MV-4-11 (cell line): ENCODE measurements around the gene AK1.
"Not testable (repeated sequence)": the region's sequence is repeated elsewhere in the genome, so short reads cannot be mapped to it uniquely, and the experiment has no call there.

Experiments used
- DNase-seq: peaks from one replicate; lab custom pipeline; 2025; lab: John Stamatoyannopoulos, UW

Gene AK1

DNA sequence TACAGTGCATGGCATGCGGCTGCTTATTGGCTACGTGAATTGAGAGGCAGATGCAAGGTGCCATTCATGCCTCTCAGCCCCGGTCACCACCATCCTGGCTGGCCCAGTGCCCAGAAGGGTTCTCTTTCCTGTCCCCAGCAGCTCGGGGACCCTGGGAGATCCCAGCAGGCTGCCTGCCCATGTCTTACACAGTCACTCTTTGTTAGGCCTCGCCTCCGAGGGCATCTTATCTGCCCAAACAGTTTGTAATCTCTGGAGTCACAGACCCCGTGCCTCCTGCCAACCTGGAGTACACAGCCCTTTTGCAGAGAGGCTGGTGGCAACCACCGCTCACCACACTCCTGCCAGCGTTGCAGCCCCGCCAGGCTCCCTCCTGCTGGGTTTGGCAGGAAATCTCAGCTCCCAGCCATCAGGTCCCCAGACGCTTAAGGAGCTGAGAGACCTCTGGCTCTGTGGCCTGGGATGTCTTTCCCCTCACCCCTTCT is 7.0 kb upstream of the AK1 start:
- DNase-seq, result no peak

DNA sequence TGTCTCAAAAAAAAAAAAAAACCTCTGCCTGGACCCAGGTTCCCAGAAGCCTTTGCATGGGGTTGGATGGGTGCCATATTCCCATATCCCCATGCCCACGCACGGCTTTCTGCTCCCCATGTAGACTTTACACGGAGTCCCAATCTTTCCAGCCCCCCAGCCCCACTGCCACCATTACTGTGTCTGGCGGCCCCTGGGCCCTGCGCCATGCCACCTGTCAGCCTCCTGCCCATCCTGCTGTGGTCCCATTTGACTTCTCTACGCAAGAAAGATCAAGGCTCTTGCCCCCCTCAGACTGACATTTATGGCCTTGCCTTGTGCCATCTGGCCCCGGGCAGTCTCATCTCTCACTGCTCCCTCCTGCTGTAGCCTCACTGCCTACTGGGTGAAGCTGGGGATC is 6.5 kb upstream of the AK1 start:
- DNase-seq, result no peak

DNA sequence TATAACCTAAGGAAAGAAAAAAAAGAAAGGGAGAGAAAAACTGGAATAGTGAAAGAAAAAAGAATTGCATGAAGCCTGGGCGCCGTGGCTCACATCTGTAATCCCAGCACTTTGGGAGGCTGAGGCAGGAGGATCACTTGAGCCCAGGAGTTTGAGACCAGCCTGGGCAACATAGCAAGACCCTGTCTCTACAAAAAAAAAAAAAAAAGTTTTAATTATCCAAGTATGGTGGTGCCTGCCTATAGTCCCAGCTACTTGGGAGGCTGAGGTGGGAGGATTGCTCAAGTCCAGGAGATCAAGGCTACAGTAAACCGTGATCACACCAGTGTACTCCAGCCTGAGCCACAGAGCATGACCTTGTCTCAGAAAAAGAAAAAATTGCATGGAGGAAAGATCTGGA is 4.2 kb upstream of the AK1 start:
- DNase-seq, result not testable (repeated sequence)

DNA sequence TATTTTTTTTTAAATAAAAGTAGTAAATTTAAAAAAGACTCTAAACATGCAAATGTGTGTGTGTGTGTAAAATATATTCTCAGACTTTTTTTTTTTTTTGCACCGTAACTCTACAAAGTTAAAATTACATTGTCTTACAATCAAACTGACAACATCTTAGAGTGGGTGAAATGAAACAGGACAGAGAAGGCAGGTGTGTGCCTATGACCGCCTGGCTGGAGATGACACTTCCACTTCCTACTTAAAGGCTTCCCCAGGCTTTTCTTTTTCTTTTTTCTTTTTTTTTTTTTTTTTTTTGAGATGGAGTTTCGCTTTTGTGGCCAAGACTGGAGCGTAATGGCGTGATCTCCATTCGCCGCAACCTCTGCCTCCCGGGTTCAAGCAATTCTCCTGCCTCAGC is 2.7 kb upstream of the AK1 start:
- DNase-seq, result peak; percentile 24

DNA sequence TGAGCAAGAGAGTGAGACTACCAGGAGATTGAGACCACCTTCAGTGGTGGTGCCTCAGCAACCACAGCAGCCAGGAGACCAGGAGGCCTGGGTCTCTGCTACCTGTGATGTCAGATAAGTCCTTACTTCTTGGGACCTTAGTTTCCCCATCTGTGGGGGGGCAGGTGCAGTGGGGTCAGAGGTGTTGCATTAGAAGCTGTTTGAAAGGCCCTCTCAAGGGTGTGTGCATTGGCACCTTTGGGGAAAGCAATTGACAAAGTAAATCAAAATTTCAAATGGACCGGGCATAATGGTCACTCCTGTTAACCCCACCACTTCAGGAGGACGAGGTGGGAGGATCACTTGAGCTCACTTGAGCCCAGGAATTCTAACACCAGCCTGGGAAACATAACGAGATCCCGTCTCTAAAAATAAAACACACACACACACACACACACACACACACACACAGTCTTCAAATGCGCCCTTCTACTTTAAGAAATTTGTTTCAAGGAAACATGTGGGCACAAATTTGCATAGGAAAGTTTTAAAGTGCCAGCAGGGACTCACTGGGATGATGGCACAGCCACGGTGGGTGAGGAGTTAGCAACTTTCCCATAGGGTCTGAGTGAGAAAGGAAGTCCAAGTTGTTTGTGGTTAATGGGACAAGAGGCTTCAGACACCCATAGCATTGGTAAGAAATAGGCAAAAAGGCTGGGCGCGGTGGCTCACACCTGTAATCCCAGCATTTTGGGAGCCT is 1.3 kb upstream of the AK1 start:
- peak; percentile 6 for DNase-seq

DNA sequence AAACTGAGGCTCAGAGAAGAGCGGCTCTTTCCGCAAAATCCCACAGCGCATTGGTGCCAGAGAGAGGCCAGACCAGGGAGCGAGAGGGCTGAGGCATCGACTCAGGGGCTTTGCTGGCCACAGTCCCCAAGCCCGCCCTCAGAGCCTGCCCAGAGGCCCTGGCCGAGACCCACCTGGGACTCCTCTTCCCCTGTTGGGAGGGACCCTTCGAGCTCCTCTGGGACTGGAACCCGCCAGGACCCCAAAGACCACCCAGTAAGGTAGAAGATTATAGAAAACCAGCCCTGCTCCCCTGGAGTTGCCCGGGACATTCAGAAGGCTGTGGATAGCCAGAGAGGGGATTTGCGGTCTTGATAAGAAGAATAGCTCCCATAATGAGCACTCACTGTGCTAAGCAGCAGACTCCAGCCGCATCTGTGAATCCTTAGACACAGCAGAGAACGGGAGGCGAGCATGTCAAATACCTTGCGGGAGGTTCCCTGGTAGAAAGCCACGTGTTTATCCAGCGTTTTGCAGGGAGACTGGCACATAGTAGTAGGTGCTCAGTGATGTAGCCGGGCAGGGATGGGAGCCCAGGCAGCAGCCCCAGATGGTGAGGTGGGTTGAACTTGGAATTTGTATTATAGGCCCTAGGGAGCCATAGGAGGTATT is 651 bp upstream of the AK1 start:
- no peak for DNase-seq

DNA sequence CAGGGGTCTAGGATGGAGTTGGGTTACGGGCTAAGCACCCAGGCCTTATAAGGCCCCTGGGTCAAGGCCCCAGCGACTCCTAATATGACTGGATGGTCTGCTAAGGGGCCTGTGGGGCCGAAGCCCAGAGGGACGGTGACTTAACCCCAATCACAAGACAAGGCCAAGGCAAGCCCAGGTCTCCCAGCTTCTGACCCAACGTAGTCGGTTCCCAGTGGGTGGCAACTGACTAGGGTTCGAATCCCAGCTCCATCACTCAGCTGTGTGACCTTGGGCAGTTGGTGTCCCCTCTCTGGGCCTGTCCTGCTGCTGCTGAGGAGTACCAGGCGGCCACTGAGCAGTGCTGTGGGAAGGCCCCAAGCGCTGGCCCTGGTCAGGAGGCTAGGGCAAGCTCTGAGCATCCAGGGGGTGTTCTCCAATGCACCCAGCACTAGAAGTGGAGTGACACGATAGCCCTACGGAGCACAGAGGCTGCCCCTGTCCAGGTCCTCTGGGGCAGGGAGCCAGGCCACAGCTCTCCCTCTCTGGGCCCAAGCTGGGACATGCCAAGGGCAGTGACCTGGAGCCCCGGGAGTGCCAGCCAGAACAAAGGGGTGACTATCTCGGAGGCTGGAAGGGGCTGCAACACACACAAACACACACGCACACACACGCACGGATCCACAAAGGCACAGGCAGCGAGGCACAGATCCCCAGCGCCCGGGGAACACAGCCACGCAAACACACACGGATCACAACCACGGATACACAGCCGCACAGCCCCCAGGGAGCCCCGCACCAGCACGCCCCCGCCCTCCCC is 512 bp downstream of the AK1 start:
- no peak for DNase-seq

DNA sequence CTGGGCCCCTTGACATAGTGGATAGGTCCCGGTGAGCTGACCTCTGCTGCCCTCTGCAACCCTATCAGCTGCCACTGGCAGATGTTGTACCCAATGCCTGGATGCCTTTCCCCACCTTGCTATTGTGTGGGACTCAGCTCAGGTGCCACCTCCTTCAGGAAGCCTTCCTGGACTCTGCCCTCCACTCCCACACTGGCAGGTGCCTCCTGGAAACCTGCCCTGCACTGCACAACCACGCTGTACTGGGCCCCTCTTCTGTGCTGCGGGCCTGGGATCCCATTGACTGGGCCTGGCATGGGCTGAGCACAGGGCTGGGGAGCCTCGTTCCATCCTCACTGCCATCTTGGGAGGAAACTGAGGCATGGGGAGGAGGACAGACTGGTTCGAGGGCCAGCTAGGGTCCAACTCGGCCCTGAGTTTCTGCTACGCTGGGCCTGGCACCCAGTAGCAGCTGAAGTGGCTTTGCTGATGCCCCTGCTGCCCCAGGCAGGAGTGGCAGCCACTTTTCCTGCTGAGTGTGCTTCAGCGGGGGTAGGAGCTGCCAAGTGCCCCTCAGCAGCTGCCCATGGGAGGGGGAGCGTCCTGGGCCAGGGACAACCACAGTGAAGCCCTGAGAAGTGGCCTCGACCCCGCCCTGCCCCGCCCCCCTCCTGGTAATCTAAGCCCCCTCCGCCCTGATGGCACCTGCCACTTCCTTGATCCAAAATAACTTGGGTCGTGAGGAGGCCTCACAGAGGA is 1.3 kb downstream of the AK1 start:
- no peak for DNase-seq

DNA sequence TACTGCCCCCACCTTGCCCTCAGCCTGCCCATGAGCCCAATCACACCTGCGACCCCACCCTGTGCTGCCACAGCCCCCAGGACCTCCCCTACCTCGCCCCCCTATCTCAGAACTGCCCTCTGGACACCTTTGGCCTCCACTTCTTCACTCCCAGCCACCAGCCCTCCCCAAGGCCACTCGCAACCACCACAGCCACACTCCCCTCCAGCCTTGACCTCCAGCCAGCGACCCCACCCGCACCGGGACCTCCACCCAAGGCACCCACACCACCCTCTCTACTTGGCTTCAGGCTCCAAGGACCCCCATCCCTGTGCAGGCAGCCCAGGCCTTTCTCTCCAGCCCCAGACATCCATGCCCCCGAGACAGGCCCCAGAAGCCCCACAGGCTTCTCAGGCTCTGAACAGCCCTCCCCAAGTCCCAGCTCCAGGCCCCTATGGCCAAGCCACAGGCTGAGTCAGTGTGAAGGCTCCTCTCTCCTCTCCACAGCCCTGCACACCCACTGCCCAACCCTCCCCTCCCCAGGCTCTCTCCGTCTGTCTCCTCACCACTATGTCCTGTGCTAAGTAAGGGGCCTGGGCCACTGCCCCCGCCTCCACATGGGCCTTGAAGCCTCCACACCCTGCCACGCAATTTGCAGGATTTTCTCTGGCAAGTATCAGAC is 2.0 kb downstream of the AK1 start:
- no peak for DNase-seq

DNA sequence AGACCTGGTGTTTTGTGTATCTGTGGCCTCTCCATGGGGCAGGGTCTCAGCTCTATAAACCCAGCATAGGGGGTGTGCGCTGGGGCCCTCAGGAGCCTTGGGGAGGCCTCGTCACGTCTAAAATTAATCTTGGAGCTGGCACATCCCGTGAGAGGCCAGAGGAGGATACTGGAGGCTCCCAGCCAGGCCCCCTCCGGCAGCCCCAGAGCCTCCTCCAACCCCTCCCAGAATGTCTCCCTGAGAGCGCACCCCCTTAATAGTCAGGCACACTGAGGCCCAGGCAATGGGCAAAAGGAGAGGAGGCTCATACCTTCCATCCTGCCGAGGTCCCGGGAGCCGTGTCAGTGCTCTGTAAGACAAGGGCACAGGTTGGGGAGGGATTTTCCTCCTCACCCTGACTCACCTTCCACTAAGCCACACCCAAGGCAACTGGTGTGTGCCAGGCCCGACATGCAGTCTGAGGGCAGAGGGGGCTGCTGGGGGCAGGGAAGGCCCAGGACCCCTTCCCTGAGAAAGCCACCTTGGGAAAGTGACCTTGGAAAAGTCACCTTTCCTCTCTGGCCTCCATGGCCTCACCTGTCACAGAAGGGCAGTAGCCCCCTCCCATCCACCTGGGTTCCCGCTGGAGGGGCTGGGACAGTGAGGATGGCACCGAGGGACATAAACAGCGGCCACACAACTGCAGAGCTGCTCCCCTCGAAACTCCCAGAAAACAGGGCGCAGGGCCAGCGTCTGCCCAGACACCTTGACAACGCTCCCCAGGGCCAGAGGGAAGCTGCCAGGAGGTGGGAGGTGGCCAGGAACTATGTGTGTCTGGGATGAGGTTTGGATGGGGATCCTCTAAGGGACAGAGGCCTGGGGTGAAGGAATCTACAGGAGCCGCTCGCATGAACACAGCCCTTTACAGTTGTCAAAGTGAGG is 2.9 kb downstream of the AK1 start:
- no peak for DNase-seq

DNA sequence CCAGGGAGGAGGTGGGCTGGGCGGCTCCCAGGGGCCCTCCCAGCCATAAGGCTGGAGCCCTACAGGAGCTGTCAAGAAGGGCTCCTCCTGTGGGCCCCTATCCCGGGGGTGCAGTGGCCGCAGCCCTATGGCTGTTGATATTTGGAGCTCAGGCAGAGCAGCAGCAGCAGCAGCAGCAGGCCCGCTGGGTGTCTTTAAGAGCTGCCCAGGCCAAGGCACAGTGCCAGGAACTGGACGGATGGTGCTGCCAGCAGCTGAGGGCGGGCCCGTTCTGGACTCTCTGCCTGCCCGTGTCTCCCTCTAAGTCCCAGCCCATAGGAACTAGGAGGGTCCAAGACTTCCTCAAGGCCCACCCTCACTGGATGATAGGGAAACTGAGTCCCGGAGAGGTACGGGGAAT is 3.6 kb downstream of the AK1 start:
- no peak for DNase-seq

DNA sequence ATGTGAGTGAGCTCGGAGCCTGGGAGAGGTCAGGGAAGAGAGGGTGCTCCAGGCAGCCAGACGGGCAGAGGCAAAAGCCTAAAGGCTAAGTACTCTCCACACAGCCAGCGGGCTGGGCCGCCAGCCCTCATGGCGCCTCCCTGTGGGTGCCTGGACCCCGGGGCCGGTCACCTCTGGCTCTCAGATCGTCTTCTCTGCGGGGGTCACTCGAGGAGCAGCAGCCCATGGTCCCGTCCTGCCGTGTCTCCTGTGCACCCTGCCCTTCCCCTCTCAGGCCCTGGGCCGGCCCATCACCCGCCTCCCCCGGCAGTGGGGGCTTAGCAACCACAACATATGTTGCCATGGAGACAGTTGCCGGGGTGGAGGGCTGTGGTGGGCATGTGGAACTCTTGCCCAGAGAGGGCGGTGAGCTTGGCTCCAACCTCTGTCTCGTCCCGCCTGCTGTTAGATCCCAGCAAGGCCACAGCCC is 4.2 kb downstream of the AK1 start:
- no peak for DNase-seq

DNA sequence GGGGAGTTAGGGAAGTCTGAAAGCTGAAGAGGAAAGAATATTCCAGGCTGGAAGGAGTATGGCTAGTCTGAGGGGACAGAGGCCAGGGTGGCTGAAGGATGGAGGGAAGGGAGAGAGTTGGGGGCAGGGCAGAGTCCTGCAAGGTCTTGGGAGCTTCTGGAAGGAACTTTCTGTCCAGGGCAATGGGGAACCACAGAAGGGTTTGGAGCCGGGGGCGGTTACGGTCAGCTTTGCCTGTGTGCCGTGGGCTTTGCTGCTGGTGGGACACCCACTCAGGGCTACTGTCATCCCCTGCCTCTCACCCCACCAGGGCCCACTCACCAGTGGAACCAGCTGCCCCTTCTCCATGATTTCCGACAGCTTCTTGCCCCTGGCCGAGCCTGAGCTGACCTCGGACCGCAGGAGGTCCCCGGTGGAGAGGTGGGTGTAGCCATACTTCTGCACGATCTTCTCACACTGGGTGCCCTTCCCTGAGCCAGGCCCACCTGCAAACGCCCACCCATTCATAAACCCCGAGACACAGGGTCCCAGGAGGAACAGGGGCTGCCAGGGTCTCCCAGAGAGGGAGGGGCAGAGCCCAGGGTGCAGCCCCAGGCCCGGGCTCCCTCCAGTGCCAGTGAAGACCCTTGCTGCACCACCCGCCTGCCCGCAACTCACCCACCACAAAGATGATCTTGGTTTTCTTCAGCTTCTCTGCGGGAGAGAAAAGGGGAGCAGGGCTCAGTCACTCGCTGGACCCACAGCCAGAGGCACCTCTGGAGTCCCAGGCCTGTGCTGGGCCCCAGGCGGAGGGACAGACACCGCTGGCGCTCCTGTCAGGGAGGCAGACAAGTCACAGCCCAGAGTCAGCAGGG is 4.9 kb downstream of the AK1 start:
- no peak for DNase-seq

DNA sequence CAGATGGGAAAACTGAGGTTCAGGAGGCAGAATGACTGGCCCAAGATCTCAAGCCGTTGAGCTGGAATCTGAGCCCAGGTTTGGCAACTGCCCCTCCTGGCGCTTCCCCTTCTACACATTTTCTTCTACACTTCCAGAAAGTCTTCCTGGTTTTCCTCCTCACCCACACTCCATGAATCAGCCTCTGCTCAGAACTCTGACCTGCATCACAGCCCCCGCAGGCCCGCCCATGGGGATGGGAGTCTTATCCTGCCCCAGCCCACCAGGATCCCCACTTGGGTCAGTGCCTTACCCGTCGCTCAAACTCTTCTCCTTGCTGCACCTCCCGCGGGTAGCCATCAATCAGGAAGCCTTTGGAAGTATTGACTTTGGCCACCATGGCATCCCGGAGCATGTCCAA is 5.9 kb downstream of the AK1 start:
- no peak for DNase-seq

DNA sequence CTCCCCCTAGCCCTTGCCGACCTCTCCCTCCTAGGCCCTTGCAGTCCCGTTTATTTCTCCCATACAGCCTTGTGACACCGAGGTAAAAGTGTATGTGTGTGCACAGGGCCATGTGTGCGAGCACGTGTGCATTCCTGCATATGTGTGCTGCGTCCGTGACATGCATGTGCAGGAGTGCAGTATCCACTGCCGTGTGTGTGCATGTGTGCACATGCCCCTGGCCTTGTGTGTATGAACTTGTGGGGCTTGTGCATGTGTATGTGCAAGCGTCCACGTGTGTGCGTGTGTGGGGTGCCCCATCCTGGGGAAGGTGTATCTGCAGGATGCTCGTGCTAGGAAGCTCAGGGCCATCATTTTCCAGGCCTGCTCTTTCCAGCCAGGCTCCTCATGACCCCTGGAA is 6.6 kb downstream of the AK1 start:
- DNase-seq, result no peak

DNA sequence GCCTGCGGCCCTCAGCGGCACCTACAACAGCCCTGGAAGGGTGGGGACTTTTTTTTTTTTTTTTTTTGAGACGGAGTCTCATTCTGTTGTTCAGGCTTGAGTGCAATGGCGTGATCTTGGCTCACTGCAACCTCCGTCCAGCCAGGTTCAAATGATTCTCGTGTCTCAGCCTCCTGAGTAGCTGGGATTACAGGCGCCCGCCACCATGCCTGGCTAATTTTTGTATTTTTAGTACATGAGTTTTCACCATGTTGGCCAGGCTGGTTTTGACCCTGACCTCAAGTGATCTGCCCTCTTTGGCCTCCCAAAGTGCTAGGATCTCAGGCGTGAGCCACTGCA is 7.4 kb downstream of the AK1 start:
- DNase-seq, result not testable (repeated sequence)

DNA sequence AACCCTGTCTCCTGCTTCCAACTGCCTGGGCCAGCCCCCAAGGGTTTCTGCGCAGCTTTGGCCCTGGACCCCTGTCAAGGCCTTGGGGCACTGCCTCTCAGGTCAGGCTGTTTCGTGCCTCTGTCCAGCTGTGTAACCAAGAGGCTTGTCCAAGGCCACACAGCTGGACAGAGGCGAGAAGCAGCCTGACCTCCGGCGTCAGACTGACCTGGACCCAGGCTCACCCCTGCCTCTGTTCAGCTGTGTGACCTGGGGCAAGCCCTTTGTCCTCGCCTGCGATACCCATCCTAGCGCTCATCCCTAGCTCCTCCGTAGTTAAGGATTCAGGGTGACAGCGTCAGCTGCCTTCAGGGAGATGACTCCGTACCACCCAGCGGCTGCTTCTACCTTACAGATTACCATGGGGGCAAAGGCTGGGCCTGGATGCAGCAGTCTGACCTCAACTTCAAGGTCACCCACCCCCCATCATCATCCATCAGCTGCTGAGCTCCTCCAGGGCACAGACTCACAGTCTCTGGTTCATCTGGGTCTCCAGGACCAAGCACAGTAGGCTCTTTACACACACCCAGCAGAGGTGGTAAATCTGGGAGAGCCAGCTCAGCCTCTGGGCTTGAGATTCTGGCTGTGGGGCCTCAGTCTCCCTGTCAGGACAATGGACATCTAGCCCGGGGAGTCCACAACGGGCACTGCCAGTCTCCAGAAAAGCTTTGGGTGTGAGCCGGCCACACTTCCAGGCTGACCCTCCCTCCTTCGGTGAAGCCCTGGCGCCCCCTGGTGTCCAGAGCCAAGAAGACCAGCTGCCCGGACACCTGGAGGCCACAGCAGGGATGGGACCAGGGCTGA is 7.9 kb downstream of the AK1 start:
- peak; percentile 69 for DNase-seq

DNA sequence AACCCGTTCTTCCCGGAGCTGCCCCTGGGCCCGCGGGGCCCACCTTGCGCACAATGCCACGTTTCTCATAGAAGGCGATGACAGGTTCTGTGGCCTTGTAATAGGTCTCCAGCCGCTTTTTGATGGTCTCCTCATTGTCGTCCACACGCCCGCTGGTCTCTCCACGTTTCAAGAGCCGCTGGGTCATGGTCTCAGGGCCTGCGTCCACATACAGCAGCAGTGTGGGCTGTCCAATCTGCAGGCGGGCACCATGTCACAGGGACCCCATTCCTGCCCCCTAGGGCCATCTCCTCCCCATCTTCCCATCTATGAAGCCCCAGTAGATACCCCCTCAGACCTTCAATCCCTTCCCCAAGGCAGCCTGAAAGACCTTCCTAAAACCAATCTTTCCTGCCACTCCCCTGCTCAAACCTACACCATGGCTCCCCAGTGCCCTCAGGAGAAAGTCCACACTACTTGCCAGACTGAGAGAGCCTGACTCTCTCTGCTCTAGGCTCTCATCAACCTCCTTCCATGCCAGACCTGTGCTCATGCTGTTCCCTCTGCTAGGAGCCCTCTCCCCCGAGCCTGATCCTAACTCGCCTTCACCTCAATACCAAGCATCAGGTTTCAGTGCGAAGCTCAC is 9.1 kb downstream of the AK1 start:
- no peak for DNase-seq
